Hepatocyte (in vitro differentiated cells): ENCODE data around the gene HBQ1. TPM values are rescaled to one million over a fixed set of nuclear protein-coding genes. Genes with fewer than 3 reads are reported as not detected.
A peak's percentile ranks its signal among the peaks of the same experiment; 100 is the strongest.

Source experiments
- DNase-seq: peaks from one replicate; pipeline ENCODE4 v3.0.0-alpha.2; 2016; ENCODE audit warnings: low spot score
- H2AFZ ChIP-seq: fragments of 200-600 bp; sonication (generic); 2 replicates; pipeline ENCODE4 v1.6.0; 2016; ENCODE audit warnings: antibody characterized with exemption, mild to moderate bottlenecking
- H3K27ac ChIP-seq: fragments of 200-600 bp; sonication (generic); 2 replicates; pipeline ENCODE4 v1.5.1; 2016; ENCODE audit warnings: mild to moderate bottlenecking
- H3K27me3 ChIP-seq: fragments of 200-600 bp; sonication (generic); 2 replicates; pipeline ENCODE4 v1.6.1; 2016
- H3K36me3 ChIP-seq: fragments of 200-600 bp; sonication (generic); replicated peaks from 2 replicates; pipeline ENCODE4 v1.5.1; 2016; ENCODE audit warnings: low read depth; ENCODE audit not compliant: insufficient read depth
- H3K4me1 ChIP-seq: fragments of 200-600 bp; sonication (generic); 2 replicates; pipeline ENCODE4 v1.5.1; 2016; ENCODE audit warnings: mild to moderate bottlenecking, moderate library complexity; ENCODE audit not compliant: insufficient read depth
- H3K4me2 ChIP-seq: fragments of 200-600 bp; sonication (generic); 2 replicates; pipeline ENCODE4 v1.6.0; 2016
- H3K4me3 ChIP-seq: fragments of 200-600 bp; sonication (generic); 2 replicates; pipeline ENCODE4 v1.5.1; 2016; ENCODE audit warnings: mild to moderate bottlenecking
- H3K79me2 ChIP-seq: fragments of 200-600 bp; sonication (generic); 2 replicates; pipeline ENCODE4 v1.6.0; 2017; ENCODE audit warnings: mild to moderate bottlenecking
- H3K9me2 ChIP-seq: fragments of 200-600 bp; sonication (generic); replicated peaks from 2 replicates; pipeline ENCODE4 v1.6.0; 2017; ENCODE audit warnings: mild to moderate bottlenecking; ENCODE audit not compliant: insufficient read depth
- H3K9me3 ChIP-seq: fragments of 200-600 bp; sonication (generic); 2 replicates; pipeline ENCODE4 v1.5.1; 2016; ENCODE audit warnings: low read depth, mild to moderate bottlenecking
- H4K20me1 ChIP-seq: fragments of 200-600 bp; sonication (generic); 2 replicates; pipeline ENCODE4 v1.6.0; 2016; ENCODE audit warnings: mild to moderate bottlenecking; ENCODE audit not compliant: insufficient read depth, poor library complexity, severe bottlenecking
- EZH2 ChIP-seq: fragments of 200-600 bp; sonication (generic); IDR thresholded peaks from 2 replicates; pipeline ENCODE4 v1.6.1; 2016; ENCODE audit warnings: antibody characterized with exemption, mild to moderate bottlenecking, borderline replicate concordance
- EZH2phosphoT487 ChIP-seq: fragments of 200-600 bp; sonication (generic); IDR thresholded peaks from one replicate; pipeline ENCODE4 v1.6.1; 2018; ENCODE audit warnings: antibody characterized with exemption, mild to moderate bottlenecking, low read depth, moderate library complexity; ENCODE audit not compliant: unreplicated experiment, severe bottlenecking
- WGBS: methylation state at CpG from one replicate; pipeline ENCODE4 v1.1.6; 2016; ENCODE audit warnings: low lambda C conversion rate; ENCODE audit errors: missing lambda C conversion rate; 5-methylcytosine and 5-hydroxymethylcytosine counted together
- polyA plus RNA-seq: library from polyadenylated mRNA; unstranded; fragments of >200 nt; fragmentation: Nextera tagmentation; extraction: Ambion mirVana; gene quantifications from 2 replicates; pipeline ENCODE4 v1.2.1, GENCODE V29; 2016
- total RNA-seq: library from RNA; depleted of rRNA; stranded (reverse); fragments of >200 nt; gene quantifications from 2 replicates; pipeline ENCODE4 v1.2.3, GENCODE V29; 2014
- TF ChIP-seq, protein P1 (sequence below): fragments of 200-600 bp; sonication (generic); IDR thresholded peaks from 2 replicates; pipeline ENCODE4 v1.5.1; 2016; ENCODE audit warnings: antibody characterized with exemption, mild to moderate bottlenecking; ENCODE audit not compliant: poor library complexity

HBQ1 gene
- total RNA-seq (not detected in 2 replicates), polyA plus RNA-seq (0.30 TPM in 1 of 2 replicates, not detected in the other)

DNA sequence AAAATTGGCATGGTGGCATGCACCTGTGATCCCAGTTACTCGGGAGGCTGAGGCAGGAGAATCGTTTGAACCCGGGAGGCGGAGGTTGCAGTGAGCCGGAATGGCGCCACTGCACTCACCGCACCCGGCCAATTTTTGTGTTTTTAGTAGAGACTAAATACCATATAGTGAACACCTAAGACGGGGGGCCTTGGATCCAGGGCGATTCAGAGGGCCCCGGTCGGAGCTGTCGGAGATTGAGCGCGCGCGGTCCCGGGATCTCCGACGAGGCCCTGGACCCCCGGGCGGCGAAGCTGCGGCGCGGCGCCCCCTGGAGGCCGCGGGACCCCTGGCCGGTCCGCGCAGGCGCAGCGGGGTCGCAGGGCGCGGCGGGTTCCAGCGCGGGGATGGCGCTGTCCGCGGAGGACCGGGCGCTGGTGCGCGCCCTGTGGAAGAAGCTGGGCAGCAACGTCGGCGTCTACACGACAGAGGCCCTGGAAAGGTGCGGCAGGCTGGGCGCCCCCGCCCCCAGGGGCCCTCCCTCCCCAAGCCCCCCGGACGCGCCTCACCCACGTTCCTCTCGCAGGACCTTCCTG is at the start of gene HBQ1:
HBQ1 (plus strand) TSS at position 359 of the 575 bp plus-strand sequence; CDS start at position 387, 28 bp downstream.
- no peak within 1 kb of the TSS for H3K27ac ChIP-seq
- peaks cover 34% of the 10 kb centered on the region for H3K27me3 ChIP-seq
- H3K9me2 ChIP-seq, result no peaks in the 10 kb centered on the region
- H2AFZ ChIP-seq, result peak within 1 kb of the TSS; percentile 40
- peaks cover 4% of the 10 kb centered on the region for H4K20me1 ChIP-seq
- no peaks in the 10 kb centered on the region for H3K9me3 ChIP-seq
- TF ChIP-seq, protein P1, sequence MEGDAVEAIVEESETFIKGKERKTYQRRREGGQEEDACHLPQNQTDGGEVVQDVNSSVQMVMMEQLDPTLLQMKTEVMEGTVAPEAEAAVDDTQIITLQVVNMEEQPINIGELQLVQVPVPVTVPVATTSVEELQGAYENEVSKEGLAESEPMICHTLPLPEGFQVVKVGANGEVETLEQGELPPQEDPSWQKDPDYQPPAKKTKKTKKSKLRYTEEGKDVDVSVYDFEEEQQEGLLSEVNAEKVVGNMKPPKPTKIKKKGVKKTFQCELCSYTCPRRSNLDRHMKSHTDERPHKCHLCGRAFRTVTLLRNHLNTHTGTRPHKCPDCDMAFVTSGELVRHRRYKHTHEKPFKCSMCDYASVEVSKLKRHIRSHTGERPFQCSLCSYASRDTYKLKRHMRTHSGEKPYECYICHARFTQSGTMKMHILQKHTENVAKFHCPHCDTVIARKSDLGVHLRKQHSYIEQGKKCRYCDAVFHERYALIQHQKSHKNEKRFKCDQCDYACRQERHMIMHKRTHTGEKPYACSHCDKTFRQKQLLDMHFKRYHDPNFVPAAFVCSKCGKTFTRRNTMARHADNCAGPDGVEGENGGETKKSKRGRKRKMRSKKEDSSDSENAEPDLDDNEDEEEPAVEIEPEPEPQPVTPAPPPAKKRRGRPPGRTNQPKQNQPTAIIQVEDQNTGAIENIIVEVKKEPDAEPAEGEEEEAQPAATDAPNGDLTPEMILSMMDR, result peak; percentile 26
- TF ChIP-seq EZH2phosphoT487, result no peak
- H3K4me2 ChIP-seq, result peak within 1 kb of the TSS; percentile 96
- no peaks in the 10 kb centered on the region for H3K36me3 ChIP-seq
- H3K79me2 ChIP-seq, result no peaks in the 10 kb centered on the region
- no peak within 1 kb of the TSS for H3K4me3 ChIP-seq
- peaks cover 11% of the 10 kb centered on the region for H3K4me1 ChIP-seq
- peak; percentile 66 for DNase-seq
- WGBS, result 17% methylated on average over 37 of the region's 59 CpGs

DNA sequence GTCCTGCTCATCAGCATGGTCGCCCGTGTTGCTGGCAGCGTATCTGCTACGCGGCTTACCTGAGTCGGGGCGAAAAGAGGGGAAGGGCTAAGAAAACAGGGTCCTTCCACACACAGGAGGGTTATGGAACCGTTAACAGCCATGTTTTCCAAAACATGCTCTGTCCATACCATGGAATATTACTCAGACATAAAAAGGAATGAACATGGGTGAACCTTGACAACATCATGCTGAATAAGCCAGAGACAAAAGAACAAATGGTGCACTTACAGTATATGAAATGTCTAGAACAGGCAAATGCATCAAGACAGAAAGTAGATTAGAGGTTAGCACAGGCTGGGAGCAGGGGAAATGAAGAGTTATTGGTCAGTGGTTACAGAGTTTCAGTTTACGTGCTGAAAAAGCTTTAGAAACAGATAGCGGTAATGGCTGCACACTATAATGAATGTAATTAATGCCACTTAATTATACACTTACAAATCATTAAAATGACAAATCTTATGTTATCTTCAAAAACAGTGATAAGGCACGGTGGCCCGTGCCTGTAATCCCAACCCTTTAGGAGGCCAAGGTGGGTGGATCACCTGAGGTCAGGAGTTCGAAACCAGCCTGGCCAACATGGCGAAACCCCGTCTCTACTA is 49.6 kb upstream of the HBQ1 start:
- H3K4me3 ChIP-seq, result no peak overlapping the region
- H3K9me2 ChIP-seq, result no peaks in the 10 kb centered on the region
- no peaks in the 10 kb centered on the region for H3K36me3 ChIP-seq
- TF ChIP-seq EZH2phosphoT487 (no peak), EZH2 (no peak)
- TF ChIP-seq, protein P1, result no peak
- 94% methylated on average over 15 of the region's 15 CpGs for WGBS
- no peaks in the 10 kb centered on the region for H3K9me3 ChIP-seq
- H2AFZ ChIP-seq, result no peak overlapping the region
- H3K27me3 ChIP-seq, result no peaks in the 10 kb centered on the region
- no peaks in the 10 kb centered on the region for H4K20me1 ChIP-seq
- no peak overlapping the region for H3K4me2 ChIP-seq
- peaks cover 28% of the 10 kb centered on the region for H3K79me2 ChIP-seq
- no peak for DNase-seq
- H3K27ac ChIP-seq, result no peak overlapping the region
- no peaks in the 10 kb centered on the region for H3K4me1 ChIP-seq

DNA sequence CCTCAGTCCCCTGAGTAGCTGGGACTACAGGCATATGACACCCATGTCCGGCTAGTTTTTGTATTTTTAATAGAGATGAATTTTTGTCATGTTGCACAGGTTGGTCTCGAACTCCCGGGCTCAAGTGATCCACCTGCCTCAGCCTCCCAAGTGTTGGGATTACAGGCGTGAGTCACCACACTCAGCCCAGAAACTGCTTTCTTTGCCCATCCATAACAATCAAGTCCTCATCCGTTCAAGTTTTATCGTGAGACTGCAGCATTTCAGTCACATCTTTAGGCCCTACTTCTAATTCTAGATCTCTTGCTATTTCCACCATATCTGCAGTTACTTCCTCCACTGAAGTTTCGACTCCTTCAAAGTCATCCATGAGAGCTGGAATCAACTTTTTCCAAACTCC is 48.1 kb upstream of the HBQ1 start:
- Histone ChIP-seq H3K27ac (no peak overlapping the region), H3K27me3 (no peaks in the 10 kb centered on the region), H3K4me3 (no peak overlapping the region), H3K9me3 (no peaks in the 10 kb centered on the region), H3K4me1 (no peaks in the 10 kb centered on the region), H3K9me2 (no peaks in the 10 kb centered on the region), H4K20me1 (no peaks in the 10 kb centered on the region), H3K36me3 (no peaks in the 10 kb centered on the region), H3K4me2 (no peak overlapping the region), H2AFZ (no peak overlapping the region), H3K79me2 (peaks cover 40% of the 10 kb centered on the region)
- no peak for DNase-seq
- TF ChIP-seq EZH2phosphoT487 (no peak), EZH2 (no peak)
- TF ChIP-seq, protein P1, result no peak
- WGBS, result 98% methylated on average over 7 of the region's 7 CpGs
